HepG2 (cell line): ENCODE results near the gene SPATA33. TPM values are rescaled to one million over a fixed set of nuclear protein-coding genes. Genes with fewer than 3 reads are reported as not detected.

Source experiments
- CBX5 ChIP-seq: sonication (generic); formaldehyde crosslinking; IDR thresholded peaks from 2 replicates; pipeline ENCODE4 v1.4.0; 2020; ENCODE audit warnings: missing genetic modification reagents, borderline replicate concordance
- HDAC1 ChIP-seq: sonication (generic); formaldehyde crosslinking; IDR thresholded peaks from 2 replicates; pipeline ENCODE4 v1.5.1; 2020; ENCODE audit warnings: mild to moderate bottlenecking, missing genetic modification reagents
- IKZF5 ChIP-seq: IDR thresholded peaks from 2 replicates; pipeline ENCODE4 v1.6.1; 2018; ENCODE audit warnings: missing genetic modification reagents, mild to moderate bottlenecking, missing compliant biosample characterization
- KAT8 ChIP-seq: IDR thresholded peaks from 2 replicates; pipeline ENCODE4 v1.6.1; 2016; ENCODE audit warnings: missing genetic modification reagents, missing compliant biosample characterization
- NR2F2 ChIP-seq: IDR thresholded peaks from 2 replicates; pipeline ENCODE4 v1.6.1; 2012; ENCODE audit warnings: low read depth, inconsistent platforms, borderline replicate concordance
- SAP130 ChIP-seq: IDR thresholded peaks from 2 replicates; pipeline ENCODE4 v1.6.1; 2016; ENCODE audit warnings: low read depth
- ZBTB3 ChIP-seq: sonication (generic); formaldehyde crosslinking; IDR thresholded peaks from 2 replicates; pipeline ENCODE4 v1.4.0; 2020; ENCODE audit warnings: low read depth, mild to moderate bottlenecking, moderate library complexity, missing genetic modification reagents, borderline replicate concordance
- ZBTB4 ChIP-seq: sonication (generic); formaldehyde crosslinking; IDR thresholded peaks from 2 replicates; pipeline ENCODE4 v1.4.0; 2020; ENCODE audit warnings: missing genetic modification reagents, mild to moderate bottlenecking, borderline replicate concordance
- ZNF142 ChIP-seq: sonication (generic); formaldehyde crosslinking; IDR thresholded peaks from 2 replicates; pipeline ENCODE4 v1.4.0; 2020; ENCODE audit warnings: missing genetic modification reagents
- ZNF207 ChIP-seq: fragments of 450-650 bp; IDR thresholded peaks from 2 replicates; pipeline ENCODE4 v1.6.1; 2016; ENCODE audit warnings: antibody characterized with exemption, borderline replicate concordance
- ZNF263 ChIP-seq: sonication (generic); formaldehyde crosslinking; IDR thresholded peaks from 2 replicates; pipeline ENCODE4 v1.4.0; 2020; ENCODE audit warnings: missing genetic modification reagents
- ZNF280D ChIP-seq: sonication (generic); formaldehyde crosslinking; IDR thresholded peaks from 2 replicates; pipeline ENCODE4 v1.5.1; 2020; ENCODE audit warnings: mild to moderate bottlenecking, missing genetic modification reagents
- ZNF326 ChIP-seq: sonication (generic); formaldehyde crosslinking; IDR thresholded peaks from 2 replicates; pipeline ENCODE4 v1.4.0; 2020; ENCODE audit warnings: missing genetic modification reagents, borderline replicate concordance
- ZNF558 ChIP-seq: sonication (generic); formaldehyde crosslinking; IDR thresholded peaks from 2 replicates; pipeline ENCODE4 v1.9.0; 2022; ENCODE audit warnings: mild to moderate bottlenecking, missing genetic modification reagents, borderline replicate concordance
- polyA plus RNA-seq, 8 experiments: library from polyadenylated mRNA; depleted of rRNA in 3 of 8; stranded (reverse) in 7 of 8; unstranded in 1 of 8; fragments of >200 nt; fragmentation: Illumina TruSeq in 4 of 8; extraction: Trizol in 4 of 8; gene quantifications; 2 replicates each; pipeline versions ENCODE4 v1.2.1 to v1.2.3, GENCODE V29; 2011 to 2016; ENCODE audit warnings: low read depth in 4 of 8, missing spikeins in 1 of 8, mixed read lengths in 1 of 8; ENCODE audit not compliant: insufficient read depth in 1 of 8
- total RNA-seq, 5 experiments: library from RNA; depleted of rRNA; stranded (reverse); fragments of >200 nt; fragmentation: Illumina TruSeq; extraction: Trizol; gene quantifications; 2 replicates each; pipeline ENCODE4 v1.2.3, GENCODE V29; 2016; ENCODE audit warnings: low read depth in 1 of 5

SPATA33 gene
- total and polyA plus RNA-seq, 2 of the 13 experiments (the other 11 are each of a cell fraction or from before 2014, with no cell fraction given) = 5.7 to 11.0 TPM

- TF ChIP-seq HDAC1 (CRISPR knock-in tag) (peak; percentile 17; the same call in 1 of the 2 replicates), SAP130 (peak; percentile 27; the same call in 1 of the 2 replicates), ZNF280D (peak; percentile 42; the same call in 1 of the 2 replicates), ZNF207 (no peak), IKZF5 (CRISPR knock-in tag) (peak; percentile 39; the same call in 1 of the 2 replicates), ZBTB4 (peak; percentile 78; the same call in 1 of the 2 replicates), NR2F2 (peak; percentile 46; the same call in 1 of the 2 replicates), ZNF142 (CRISPR knock-in tag) (no peak), ZNF326 (peak; percentile 53; the same call in 1 of the 2 replicates), ZNF558 (0 out of 2 replicates have a peak, but pooled peaks have one; percentile 43), KAT8 (CRISPR knock-in tag) (peak; percentile 22), CBX5 (no peak), ZNF263 (peak; percentile 81), ZBTB3 (CRISPR knock-in tag) (no peak)
These were observed 37.6 kb downstream of the SPATA33 start (continued) for GRCh38 chr16:89695086-89695874.
